ENCODE data around the gene FOXI3.

The FOXI3 gene

DNA sequence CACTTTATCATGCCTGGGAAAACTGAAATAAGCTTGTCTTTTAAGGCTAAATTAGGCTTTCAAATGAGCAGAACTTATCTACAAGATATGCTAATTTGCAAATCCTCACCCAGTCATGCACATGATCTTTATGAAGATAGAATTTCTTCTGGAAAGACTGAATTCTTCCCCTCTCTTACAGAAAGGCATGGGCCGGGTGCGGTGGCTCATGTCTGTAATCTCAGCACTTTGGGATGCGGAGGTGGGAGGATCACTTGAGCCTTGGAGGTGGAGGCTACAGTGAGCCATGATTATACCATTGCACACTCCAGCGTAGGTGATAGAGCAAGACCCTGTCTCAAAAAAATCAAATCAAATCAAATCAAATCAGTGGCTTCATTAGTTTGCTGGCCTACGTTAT, 11.7 kb upstream of the FOXI3 start:
- Histone ChIP-seq H3K36me3 (ENCODE audit: control insufficient read depth in 2 of 2, insufficient read depth in 1 of 2, low read length in 2 of 2) (no peaks in the 10 kb centered on the region), H3K4me1 (ENCODE audit: control insufficient read depth, insufficient read depth, low read length) (no peaks in the 10 kb centered on the region), H3K4me3 (ENCODE audit: low read depth, low read length) (no peak overlapping the region), H3K27ac (ENCODE audit: extremely low read depth, low read depth, low read length) (no peak overlapping the region), H3K9me3 (ENCODE audit: control insufficient read depth, insufficient read depth, low read depth, low read length) (no peaks in the 10 kb centered on the region)
- ChIA-PET CTCF (interaction anchor here (3.3 kb wide), 1 partner anchor 9 kb away, joined by 26 read pairs; no protein-coding TSS in a partner anchor), POLR2A (no interaction called here)
- no peak for TF ChIP-seq ZNF518A (tag by site-specific recombination; conservative IDR thresholded peaks at IDR 0.05; ENCODE audit: low read depth)
- TF ChIP-seq ZNF600 (tag by site-specific recombination; IDR thresholded peaks at IDR 0.05), result no peak
- no peak for TF ChIP-seq KLF1 (tag by site-specific recombination; IDR thresholded peaks at IDR 0.05)
- TF ChIP-seq PRDM2 (tag by site-specific recombination; IDR thresholded peaks at IDR 0.05; ENCODE audit: borderline replicate concordance), result no peak
- no peak for TF ChIP-seq ZBTB7A (tag by site-specific recombination; IDR thresholded peaks at IDR 0.05; ENCODE audit: low read depth)
- no peak for TF ChIP-seq ZBTB26 (tag by site-specific recombination; optimal IDR thresholded peaks at IDR 0.05)
- no peak for TF ChIP-seq ZNF555 (tag by site-specific recombination; conservative IDR thresholded peaks at IDR 0.05)
- no peak for TF ChIP-seq ZNF792 (tag by site-specific recombination; IDR thresholded peaks at IDR 0.05)
- TF ChIP-seq OSR2 (tag by site-specific recombination; IDR thresholded peaks at IDR 0.05), result no peak
- no peak for TF ChIP-seq ZNF473 (tag by site-specific recombination; IDR thresholded peaks at IDR 0.05)
- no peak for TF ChIP-seq ZNF561 (tag by site-specific recombination; IDR thresholded peaks at IDR 0.05; ENCODE audit: borderline replicate concordance)
- no peak for TF ChIP-seq ZNF2 (tag by site-specific recombination; IDR thresholded peaks at IDR 0.05)
- TF ChIP-seq, protein P1, sequence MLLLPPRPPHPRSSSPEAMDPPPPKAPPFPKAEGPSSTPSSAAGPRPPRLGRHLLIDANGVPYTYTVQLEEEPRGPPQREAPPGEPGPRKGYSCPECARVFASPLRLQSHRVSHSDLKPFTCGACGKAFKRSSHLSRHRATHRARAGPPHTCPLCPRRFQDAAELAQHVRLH (tag by site-specific recombination; IDR thresholded peaks at IDR 0.05), result no peak
- TF ChIP-seq, protein P2, sequence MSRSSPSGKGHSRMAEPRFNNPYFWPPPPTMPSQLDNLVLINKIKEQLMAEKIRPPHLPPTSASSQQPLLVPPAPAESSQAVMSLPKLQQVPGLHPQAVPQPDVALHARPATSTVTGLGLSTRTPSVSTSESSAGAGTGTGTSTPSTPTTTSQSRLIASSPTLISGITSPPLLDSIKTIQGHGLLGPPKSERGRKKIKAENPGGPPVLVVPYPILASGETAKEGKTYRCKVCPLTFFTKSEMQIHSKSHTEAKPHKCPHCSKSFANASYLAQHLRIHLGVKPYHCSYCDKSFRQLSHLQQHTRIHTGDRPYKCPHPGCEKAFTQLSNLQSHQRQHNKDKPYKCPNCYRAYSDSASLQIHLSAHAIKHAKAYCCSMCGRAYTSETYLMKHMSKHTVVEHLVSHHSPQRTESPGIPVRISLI (tag by site-specific recombination; IDR thresholded peaks at IDR 0.05), result no peak
- TF ChIP-seq GLIS2 (tag by site-specific recombination; IDR thresholded peaks at IDR 0.05), result no peak
- TF ChIP-seq, protein P3, sequence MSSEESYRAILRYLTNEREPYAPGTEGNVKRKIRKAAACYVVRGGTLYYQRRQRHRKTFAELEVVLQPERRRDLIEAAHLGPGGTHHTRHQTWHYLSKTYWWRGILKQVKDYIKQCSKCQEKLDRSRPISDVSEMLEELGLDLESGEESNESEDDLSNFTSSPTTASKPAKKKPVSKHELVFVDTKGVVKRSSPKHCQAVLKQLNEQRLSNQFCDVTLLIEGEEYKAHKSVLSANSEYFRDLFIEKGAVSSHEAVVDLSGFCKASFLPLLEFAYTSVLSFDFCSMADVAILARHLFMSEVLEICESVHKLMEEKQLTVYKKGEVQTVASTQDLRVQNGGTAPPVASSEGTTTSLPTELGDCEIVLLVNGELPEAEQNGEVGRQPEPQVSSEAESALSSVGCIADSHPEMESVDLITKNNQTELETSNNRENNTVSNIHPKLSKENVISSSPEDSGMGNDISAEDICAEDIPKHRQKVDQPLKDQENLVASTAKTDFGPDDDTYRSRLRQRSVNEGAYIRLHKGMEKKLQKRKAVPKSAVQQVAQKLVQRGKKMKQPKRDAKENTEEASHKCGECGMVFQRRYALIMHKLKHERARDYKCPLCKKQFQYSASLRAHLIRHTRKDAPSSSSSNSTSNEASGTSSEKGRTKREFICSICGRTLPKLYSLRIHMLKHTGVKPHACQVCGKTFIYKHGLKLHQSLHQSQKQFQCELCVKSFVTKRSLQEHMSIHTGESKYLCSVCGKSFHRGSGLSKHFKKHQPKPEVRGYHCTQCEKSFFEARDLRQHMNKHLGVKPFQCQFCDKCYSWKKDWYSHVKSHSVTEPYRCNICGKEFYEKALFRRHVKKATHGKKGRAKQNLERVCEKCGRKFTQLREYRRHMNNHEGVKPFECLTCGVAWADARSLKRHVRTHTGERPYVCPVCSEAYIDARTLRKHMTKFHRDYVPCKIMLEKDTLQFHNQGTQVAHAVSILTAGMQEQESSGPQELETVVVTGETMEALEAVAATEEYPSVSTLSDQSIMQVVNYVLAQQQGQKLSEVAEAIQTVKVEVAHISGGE (tag by site-specific recombination; conservative IDR thresholded peaks at IDR 0.05; ENCODE audit: low read depth), result no peak
- no peak for TF ChIP-seq SETDB1 (IDR thresholded peaks at IDR 0.05; ENCODE audit: insufficient read length, low read length)
- TF ChIP-seq ZNF529 (tag by site-specific recombination; IDR thresholded peaks at IDR 0.05; ENCODE audit: insufficient replicate concordance), result no peak
- no peak for TF ChIP-seq KLF10 (tag by site-specific recombination; IDR thresholded peaks at IDR 0.05)
- no peak for TF ChIP-seq ZNF658 (tag by site-specific recombination; IDR thresholded peaks at IDR 0.05)
